ENCODE measurements around the gene SORL1-AS1.

SORL1-AS1 gene

DNA sequence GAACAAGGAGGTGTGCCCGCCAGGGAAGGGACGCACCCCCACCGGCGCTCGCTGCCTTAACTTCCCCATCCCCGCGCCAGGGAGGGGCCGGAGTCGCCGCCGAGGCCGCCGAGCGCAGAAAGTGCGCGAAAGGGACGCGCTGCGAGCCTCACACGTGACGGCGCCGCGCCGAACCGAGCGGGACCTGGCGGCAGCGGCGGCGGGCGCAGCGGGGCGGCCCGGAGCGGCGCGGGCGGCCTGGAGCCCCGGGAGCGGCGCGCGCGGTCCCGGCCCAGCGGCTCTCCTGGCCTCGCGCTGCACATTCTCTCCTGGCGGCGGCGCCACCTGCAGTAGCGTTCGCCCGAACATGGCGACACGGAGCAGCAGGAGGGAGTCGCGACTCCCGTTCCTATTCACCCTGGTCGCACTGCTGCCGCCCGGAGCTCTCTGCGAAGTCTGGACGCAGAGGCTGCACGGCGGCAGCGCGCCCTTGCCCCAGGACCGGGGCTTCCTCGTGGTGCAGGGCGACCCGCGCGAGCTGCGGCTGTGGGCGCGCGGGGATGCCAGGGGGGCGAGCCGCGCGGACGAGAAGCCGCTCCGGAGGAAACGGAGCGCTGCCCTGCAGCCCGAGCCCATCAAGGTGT, 670 bp downstream of the SORL1-AS1 start, which contains the start of gene SORL1:
SORL1 (plus strand) TSS at position 329 of the 623 bp plus-strand sequence; CDS start at position 347, 18 bp downstream.
- no peak for DNase-seq (ENCODE audit: low read depth, low spot score)

DNA sequence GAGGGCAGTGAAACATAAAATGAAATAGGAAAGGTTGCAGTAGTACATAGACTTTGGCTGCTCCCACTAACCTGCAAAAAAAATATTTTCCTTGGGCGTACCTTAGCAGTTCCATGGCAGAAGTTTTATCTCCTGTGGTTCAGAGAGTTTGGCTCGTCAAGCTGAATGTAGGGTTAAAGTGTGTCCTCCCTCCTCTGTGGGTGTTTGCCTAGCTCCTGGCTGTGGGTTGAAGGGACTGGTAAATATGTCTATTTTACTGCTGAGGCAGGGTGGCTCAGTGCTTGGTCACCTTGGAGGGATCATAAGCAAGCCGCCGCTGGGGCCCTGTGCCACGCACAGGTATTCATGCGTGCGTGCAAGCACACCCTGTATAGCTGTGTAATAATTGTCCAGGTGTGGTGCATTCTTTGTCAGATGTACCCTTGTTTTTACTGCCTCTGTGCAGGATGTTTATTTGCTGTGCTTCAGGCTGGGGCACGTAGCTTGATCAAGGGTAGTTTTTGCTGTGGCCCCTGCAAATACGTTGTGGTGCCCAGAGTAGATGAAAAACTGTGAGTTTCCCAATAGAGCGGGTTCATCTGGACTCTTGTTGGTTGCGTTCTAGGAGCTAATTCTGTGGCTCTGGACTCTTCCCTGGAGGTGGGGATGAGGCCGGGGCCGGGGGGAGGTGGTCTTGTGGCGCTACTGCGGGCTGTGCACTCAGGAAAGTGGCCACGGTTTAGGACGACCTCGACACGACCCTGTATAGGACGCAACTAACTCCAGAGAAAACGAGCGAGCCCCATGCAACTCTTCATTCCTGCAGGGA, 1.4 kb downstream of the SORL1-AS1 start:
- DNase-seq (ENCODE audit: low read depth, low spot score), result no peak

GRCh38 chr11:121450401-121450800, 2.4 kb downstream of the SORL1-AS1 start:
- no peak for DNase-seq (ENCODE audit: low read depth, low spot score)

DNA sequence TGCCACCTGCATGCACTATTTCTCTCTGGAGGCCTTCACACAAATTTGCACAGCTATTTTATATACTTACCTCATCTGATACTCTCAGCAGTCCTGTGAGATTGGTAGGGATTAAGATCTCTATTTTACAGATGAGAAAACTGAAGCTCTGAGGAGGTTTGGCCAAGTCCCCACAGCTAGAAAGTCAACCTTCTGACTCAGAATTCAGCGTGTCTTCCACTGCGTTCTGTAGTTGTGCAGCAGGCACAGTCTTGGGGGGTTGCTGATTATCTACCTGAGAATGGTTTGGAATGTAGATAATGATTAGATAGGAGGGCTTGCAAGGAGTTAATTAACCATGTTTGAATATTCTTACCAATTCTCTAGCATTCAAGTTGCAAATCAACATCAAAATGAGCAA, 3.1 kb downstream of the SORL1-AS1 start:
- no peak for DNase-seq (ENCODE audit: low read depth, low spot score)

- no peak for DNase-seq (ENCODE audit: low read depth, low spot score)
These were observed 3.6 kb downstream of the SORL1-AS1 start for GRCh38 chr11:121449123-121449522.

DNA sequence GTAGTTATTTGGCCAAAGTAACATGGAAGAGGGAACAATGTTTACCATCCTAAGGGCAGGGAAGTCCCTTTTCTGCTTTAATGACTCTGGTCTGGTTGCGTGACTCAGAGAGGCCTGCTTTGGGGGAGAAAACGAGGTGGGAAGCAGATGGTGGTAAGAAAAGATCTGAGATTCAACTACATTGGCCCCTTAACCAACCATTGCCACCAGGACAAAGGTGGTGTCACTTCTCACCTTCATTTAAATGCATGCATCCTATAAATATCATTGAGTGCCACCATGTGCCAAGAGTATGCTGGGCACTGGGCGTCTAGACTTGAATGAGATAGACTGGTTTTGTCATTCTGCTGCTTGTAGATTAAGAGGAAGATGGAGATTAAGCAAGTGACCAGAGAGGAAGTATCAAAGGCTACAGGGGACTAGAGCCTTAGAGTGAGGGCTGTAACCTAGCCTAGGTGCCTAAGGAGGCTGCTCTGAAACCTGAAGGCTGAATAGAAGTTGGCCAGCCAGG, 4.3 kb downstream of the SORL1-AS1 start:
- no peak for DNase-seq (ENCODE audit: low read depth, low spot score)

GRCh38 chr11:121448011-121448410, 4.8 kb downstream of the SORL1-AS1 start:
- no peak for DNase-seq (ENCODE audit: low read depth, low spot score)

DNA sequence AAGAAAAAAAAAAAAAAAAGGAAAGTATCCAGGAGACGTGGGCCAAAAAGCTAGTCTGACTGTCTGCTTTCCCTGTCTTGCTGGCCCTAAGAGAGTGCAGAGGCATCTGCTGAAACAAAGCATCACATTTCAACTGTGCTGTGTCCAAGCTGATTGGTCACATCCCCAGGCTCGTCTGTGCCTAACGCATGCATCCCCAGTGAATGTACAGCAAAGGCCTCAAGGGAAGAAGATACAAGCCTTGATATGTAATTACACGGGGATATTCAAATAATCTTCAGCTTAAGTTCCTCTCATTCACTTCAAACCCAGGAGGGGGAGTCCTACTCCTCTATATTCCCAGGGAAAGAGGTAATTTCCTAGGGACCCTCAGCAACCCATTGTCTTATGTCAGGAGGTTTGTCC, 6.0 kb downstream of the SORL1-AS1 start:
- DNase-seq (ENCODE audit: low read depth, low spot score), result no peak

DNA sequence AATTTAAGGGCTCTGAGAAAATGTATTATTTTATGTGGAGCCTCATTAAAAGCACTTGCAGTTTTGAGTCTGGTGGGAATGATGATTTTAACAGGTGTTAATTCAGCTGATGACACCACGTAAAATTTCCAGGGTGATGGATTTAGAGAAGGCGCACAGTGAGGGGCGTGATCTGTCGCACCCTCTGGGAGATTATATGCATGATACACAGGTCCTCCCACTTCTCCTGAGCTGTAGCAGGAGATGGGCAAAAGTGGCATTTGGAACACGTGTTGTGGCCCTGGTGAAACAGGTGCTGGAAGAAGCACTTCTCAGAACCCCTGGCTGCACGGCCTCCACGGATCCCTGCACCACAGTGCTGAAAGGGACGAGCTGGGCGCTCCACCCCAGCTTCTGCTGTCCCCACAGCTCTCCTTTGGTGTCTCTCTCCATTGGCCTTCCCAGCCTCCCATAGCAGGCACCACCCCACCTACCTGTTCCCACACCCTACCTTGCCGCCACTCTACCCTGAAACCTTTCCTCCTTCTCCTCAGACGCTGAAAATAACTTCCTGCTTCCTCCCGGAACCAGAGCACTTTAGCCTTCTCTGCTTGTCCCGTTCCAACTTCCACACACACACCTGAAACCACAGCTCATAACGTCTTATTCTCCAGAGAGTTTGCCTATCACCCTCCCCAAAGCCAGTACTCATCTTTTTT, 7.5 kb downstream of the SORL1-AS1 start:
- no peak for DNase-seq (ENCODE audit: low read depth, low spot score)

GRCh38 chr11:121444526-121444925, 8.2 kb downstream of the SORL1-AS1 start:
- no peak for DNase-seq (ENCODE audit: low read depth, low spot score)

- no peak for DNase-seq (ENCODE audit: low read depth, low spot score)
These were observed 9.0 kb downstream of the SORL1-AS1 start for GRCh38 chr11:121443688-121444275.

GRCh38 chr11:121441521-121441920, 11.2 kb downstream of the SORL1-AS1 start:
- no peak for DNase-seq (ENCODE audit: low read depth, low spot score)

DNA sequence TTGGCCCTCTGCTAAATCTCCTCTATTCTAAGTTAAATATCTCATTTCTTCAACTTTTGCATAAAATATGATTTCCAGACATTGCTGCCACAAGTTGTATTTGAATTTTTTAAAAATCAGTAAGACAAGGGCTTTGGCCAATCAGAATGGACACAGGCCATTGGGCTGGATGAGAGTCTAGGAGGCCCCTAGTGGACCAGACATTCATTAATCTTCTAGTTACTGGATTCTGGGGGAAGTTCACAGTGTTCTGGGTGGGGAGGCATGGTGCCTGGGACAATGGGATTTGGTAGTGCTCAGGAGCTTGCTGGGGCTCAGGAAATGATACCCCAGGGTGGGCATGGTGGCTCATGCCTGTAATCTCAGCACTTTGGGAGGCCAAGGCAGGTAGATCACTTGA, 13.0 kb downstream of the SORL1-AS1 start:
- no peak for DNase-seq (ENCODE audit: low read depth, low spot score)

DNA sequence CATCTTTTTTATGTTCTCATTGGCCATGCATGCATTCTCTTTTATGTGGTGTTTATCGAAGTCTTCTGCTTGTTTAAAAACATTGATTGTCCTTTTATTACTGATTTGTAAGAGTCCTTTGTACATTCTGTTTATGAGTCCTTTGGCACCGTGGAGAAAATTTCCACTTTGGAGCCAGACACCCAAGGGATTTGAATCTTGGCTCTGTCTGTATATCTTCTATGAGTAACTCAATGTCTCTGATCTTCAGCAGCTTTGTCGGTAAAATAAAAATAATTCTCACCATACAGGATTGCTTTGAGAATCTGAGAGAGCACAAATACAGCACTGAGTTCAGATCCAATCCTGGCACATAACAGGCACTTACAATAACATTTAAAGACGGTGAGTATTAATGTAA, 13.4 kb downstream of the SORL1-AS1 start:
- DNase-seq (ENCODE audit: low read depth, low spot score), result no peak

DNA sequence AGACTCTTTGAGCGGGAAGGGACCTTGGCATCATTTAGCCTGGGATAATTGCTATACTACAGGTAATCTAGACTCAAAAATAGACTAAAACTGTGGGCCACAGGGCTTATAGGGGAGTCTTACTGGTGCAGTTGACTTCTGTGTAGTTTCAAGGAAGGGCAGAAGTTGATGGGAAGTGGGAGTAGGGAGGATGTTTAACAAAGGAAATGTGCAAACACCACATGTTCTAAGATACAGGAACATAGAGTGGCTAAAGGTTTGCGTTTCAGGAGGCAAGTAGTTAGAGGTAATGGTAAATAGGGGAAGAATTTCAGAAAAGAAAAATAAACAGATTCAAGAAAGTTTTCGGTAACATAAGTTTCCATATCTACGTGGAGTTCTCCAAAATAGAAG, 15.1 kb downstream of the SORL1-AS1 start:
- no peak for DNase-seq (ENCODE audit: low read depth, low spot score)

GRCh38 chr11:121437018-121437685, 15.6 kb downstream of the SORL1-AS1 start:
- DNase-seq (ENCODE audit: low read depth, low spot score), result no peak

DNA sequence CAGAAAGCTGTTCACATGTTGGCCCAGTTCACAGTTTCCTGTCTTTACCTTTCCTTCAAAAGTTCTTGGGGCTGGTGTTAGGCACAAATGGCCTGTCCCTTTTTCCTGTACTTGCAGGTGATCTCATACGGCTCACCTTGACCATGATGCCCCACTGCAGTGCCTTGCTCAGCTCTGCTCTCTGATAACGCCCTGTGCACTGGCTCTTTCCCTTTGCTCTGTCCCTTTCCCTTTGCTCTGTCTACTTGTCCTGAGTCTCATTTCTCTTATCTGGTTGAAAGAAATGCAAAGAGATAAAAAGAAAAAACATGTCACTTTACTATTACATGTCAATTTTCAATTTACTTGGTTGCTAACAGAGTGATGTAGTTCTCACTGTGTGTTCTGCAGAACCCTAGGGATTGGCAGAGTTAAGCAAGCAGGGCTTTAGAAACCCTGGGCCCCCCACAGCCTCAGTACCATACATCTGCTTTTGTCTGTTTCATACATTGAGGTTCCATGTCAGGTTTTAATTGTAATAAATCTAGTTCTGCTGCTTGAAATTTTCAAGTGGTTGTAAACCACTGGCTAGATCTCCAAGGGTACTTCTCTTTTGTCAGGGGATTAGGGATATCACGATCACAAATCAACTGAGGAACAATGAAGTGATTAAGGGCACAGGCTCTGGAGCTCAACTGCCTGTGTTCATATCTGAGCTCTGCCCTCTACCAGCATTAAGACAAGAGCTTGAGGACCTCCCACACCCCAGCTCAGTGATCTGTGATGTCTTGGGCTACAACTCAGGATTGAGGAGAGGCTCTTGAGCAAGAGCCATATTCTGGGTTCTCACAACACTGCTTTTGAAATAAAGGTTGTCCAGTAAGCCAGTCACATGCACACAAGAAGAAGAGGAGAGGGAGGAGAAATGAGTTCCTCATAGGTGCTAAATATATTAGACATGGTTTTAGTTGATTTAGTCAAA, 16.9 kb downstream of the SORL1-AS1 start:
- no peak for DNase-seq (ENCODE audit: low read depth, low spot score)

DNA sequence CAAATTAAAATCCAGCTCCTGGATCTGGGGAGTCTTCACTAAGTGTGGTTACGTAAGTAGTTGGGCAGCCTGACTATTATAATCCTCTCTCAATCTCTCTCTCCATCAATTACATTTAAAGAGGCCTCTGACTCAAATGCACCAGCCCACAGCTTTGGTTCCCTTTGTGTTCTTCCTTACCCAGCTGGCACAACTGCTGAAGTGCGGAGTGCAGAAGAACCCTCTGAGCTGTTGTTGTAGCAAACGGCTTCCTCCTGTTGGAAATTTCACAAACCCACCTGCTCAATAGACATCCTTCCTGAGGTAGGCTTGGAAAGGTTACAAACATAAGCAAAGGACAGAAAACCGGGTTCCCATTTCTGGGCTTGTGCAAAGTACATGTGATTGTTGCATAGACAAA, 17.6 kb downstream of the SORL1-AS1 start:
- DNase-seq (ENCODE audit: low read depth, low spot score), result no peak

DNA sequence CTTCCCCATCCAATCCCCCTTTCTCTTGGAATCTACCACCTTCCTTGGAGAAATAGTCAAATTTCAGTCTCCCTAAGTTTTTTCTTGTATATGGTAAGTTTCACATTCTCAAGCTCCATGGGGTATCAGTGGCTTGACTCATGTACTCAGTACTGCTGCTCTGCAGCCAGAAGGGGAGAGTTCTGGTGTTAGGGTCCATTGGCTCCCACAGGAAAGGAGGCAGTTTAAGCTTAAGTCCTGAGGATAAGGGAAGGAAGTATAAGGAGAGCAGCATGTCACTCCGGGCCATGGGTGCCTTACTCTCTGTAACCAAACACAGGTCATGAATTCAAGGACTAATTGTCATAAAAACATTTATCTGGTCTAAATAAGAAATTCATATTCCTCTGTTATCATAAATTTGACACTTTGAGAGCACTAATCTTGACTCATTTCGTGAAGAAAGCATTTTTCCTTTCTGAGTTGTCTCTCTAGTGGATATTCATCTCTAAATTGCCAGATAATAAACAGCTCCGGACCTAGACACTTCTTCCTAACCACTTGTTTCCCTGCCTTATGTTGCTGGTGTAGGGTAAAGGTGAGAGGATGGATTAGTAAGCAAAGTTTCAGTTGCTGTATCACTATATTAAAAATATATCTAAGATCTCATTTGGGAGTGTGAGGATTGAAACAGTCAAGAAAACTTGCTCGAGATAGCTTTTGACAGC, 20.8 kb downstream of the SORL1-AS1 start:
- DNase-seq (ENCODE audit: low read depth, low spot score), result no peak

GRCh38 chr11:121429556-121429955, 23.2 kb downstream of the SORL1-AS1 start:
- DNase-seq (ENCODE audit: low read depth, low spot score), result no peak

Measured in activated CD4-positive, CD25-positive, alpha-beta regulatory T cell treated with anti-CD3 and anti-CD28 coated beads, Interleukin-2, amount 50 U/mL, for 16 hours (primary cell).